Thyroid gland (tissue), 4 donors: ENCODE results near the gene TBX21.

Source experiments
- CTCF ChIP-seq, 6 experiments: fragments of 200-600 bp in 3 of 6; fragments of 450-650 bp in 3 of 6; sonication (generic) in 3 of 6; IDR thresholded peaks; one replicate each; pipeline ENCODE4 v1.5.1; 2016 to 2019; ENCODE audit warnings: antibody characterized with exemption in 6 of 6, mild to moderate bottlenecking in 2 of 6, inconsistent platforms in 1 of 6, moderate library complexity in 1 of 6
- POLR2A ChIP-seq, 2 donors: fragments of 450-650 bp; IDR thresholded peaks; one replicate each; pipeline ENCODE4 v1.6.1; 2017; ENCODE audit warnings: antibody characterized with exemption in 2 of 2, mild to moderate bottlenecking in 2 of 2, moderate library complexity in 1 of 2

- TF ChIP-seq CTCF (IDR thresholded peaks at IDR 0.05) (no peak), POLR2A (IDR thresholded peaks at IDR 0.05) (no peak)
These were observed 4.7 kb upstream of the TBX21 start for GRCh38 chr17:47728214-47728877.
